ENCODE data around the gene S100A8. TPM values are rescaled to one million over a fixed set of nuclear protein-coding genes. Genes with fewer than 3 reads are reported as not detected.
A peak's percentile ranks its signal among the peaks of the same experiment; 100 is the strongest.

Gene S100A8
- total and polyA plus RNA-seq, 3 donors from 2014 or later: 1.3 to 20.3 (median 3.0) TPM

- Histone ChIP-seq H3K9me3 (no peaks in the 10 kb centered on the region), H3K36me3 (ENCODE audit: low read depth, missing control alignments) (no peaks in the 10 kb centered on the region), H3K4me3 (no peak within 1 kb of the TSS), H3K27me3 (no peaks in the 10 kb centered on the region), H3K4me1 (no peaks in the 10 kb centered on the region), H3K27ac (no peak within 1 kb of the TSS)
- no peak for TF ChIP-seq CTCF (IDR thresholded peaks at IDR 0.05)
- no peak for TF ChIP-seq POLR2A (IDR thresholded peaks at IDR 0.05)
- 91 to 92% methylated on average over 11 of the region's 11 CpGs for WGBS, 2 donors
- intact Hi-C loops (cut with DNase I; ENCODE audit: low total_unique reads): loop anchor here (10.0 kb wide), 1 partner anchor 137 kb away; no protein-coding TSS in a partner anchor
- DNase-seq: no peak
Measured at GRCh38 chr1:153357853-153358690, 32.8 kb downstream of the S100A8 start, which contains the start of gene S100A9. TSS of gene S100A9 (plus strand) at chr1:153357854. CDS start at chr1:153358284, 430 bp downstream.

GRCh38 chr1:153357076-153357852, 33.6 kb downstream of the S100A8 start:
- H3K9me3 ChIP-seq: no peaks in the 10 kb centered on the region
- 75 to 83% methylated on average over 10 of the region's 10 CpGs for WGBS, 2 donors
- no peak overlapping the region for H3K4me3 ChIP-seq
- H3K36me3 ChIP-seq (ENCODE audit: low read depth, missing control alignments): no peaks in the 10 kb centered on the region
- intact Hi-C loops (cut with DNase I; ENCODE audit: low total_unique reads): loop anchor here (10.0 kb wide), 1 partner anchor 138 kb away; no protein-coding TSS in a partner anchor
- H3K27ac ChIP-seq: no peak overlapping the region
- no peaks in the 10 kb centered on the region for H3K27me3 ChIP-seq
- H3K4me1 ChIP-seq: no peaks in the 10 kb centered on the region
- peak; percentile 24 for DNase-seq
- TF ChIP-seq POLR2A (IDR thresholded peaks at IDR 0.05) (no peak), CTCF (IDR thresholded peaks at IDR 0.05) (no peak)

- no peak for TF ChIP-seq POLR2A (IDR thresholded peaks at IDR 0.05)
- TF ChIP-seq CTCF (IDR thresholded peaks at IDR 0.05): no peak
- Histone ChIP-seq H3K27ac (no peak overlapping the region), H3K27me3 (no peaks in the 10 kb centered on the region), H3K4me3 (no peak overlapping the region), H3K4me1 (no peaks in the 10 kb centered on the region), H3K36me3 (ENCODE audit: low read depth, missing control alignments) (no peaks in the 10 kb centered on the region), H3K9me3 (no peaks in the 10 kb centered on the region)
- intact Hi-C loops (cut with DNase I; ENCODE audit: low total_unique reads): loop anchor here (10.0 kb wide), 1 partner anchor 138 kb away; no protein-coding TSS in a partner anchor
- DNase-seq: no peak
- WGBS, 2 donors: 82 to 88% methylated on average over 8 of the region's 8 CpGs
Measured at GRCh38 chr1:153356392-153357075, 34.3 kb downstream of the S100A8 start.

- H3K27ac ChIP-seq: no peak overlapping the region
- H3K4me3 ChIP-seq: no peak overlapping the region
- H3K36me3 ChIP-seq (ENCODE audit: low read depth, missing control alignments): no peaks in the 10 kb centered on the region
- H3K4me1 ChIP-seq: no peaks in the 10 kb centered on the region
- peak in 1 of 3 experiments; percentile 13 for TF ChIP-seq CTCF (IDR thresholded peaks at IDR 0.05)
- TF ChIP-seq POLR2A (IDR thresholded peaks at IDR 0.05): no peak
- H3K27me3 ChIP-seq: no peaks in the 10 kb centered on the region
- WGBS, 2 donors: 64 to 69% methylated on average over 10 of the region's 10 CpGs
- DNase-seq: peak; percentile 60
- intact Hi-C loops (cut with DNase I; ENCODE audit: low total_unique reads): loop anchor here (10.0 kb wide), 1 partner anchor 139 kb away; no protein-coding TSS in a partner anchor
- no peaks in the 10 kb centered on the region for H3K9me3 ChIP-seq
Measured at GRCh38 chr1:153355445-153356071, 35.3 kb downstream of the S100A8 start.
